Measurements from ENCODE around the gene CYP39A1.

CYP39A1 gene

DNA sequence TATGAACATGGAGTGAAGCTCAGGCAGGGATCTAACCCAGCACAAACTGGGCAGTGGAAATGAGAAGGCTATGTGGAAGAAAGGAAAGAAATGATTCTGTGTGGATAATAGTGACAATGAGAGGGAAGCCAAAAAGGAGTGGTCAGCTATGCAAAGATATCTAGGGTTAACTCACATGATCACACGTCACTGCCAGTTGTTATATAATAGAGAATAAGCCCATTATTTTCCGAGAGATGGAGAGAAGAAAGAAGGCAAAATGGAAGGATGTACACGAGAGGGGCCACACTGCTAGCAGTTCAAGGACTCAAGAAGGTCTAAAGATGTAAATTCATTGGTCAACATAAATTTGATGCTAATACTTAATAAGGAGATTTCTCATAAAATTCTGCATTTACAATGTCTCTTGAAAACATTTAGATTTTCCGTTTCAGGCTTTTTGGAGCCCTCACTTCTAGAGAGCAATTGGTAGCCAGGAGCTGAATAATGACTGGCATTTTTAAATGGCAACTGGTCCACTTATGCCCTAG lies 142.6 kb downstream of the CYP39A1 start:
- TF ChIP-seq POLR2AphosphoS5 (IDR thresholded peaks at IDR 0.05; ENCODE audit: low read depth, low read length) (no peak), SIN3A (IDR thresholded peaks at IDR 0.05; ENCODE audit: borderline replicate concordance, insufficient read depth, low read length) (no peak), TAF1 (IDR thresholded peaks at IDR 0.05; ENCODE audit: borderline replicate concordance, insufficient read depth, low read length) (no peak), FOXP2 (optimal IDR thresholded peaks at IDR 0.05; ENCODE audit: borderline replicate concordance, extremely low read depth, extremely low read length, insufficient read depth) (no peak)
- TF ChIP-seq, protein P1, sequence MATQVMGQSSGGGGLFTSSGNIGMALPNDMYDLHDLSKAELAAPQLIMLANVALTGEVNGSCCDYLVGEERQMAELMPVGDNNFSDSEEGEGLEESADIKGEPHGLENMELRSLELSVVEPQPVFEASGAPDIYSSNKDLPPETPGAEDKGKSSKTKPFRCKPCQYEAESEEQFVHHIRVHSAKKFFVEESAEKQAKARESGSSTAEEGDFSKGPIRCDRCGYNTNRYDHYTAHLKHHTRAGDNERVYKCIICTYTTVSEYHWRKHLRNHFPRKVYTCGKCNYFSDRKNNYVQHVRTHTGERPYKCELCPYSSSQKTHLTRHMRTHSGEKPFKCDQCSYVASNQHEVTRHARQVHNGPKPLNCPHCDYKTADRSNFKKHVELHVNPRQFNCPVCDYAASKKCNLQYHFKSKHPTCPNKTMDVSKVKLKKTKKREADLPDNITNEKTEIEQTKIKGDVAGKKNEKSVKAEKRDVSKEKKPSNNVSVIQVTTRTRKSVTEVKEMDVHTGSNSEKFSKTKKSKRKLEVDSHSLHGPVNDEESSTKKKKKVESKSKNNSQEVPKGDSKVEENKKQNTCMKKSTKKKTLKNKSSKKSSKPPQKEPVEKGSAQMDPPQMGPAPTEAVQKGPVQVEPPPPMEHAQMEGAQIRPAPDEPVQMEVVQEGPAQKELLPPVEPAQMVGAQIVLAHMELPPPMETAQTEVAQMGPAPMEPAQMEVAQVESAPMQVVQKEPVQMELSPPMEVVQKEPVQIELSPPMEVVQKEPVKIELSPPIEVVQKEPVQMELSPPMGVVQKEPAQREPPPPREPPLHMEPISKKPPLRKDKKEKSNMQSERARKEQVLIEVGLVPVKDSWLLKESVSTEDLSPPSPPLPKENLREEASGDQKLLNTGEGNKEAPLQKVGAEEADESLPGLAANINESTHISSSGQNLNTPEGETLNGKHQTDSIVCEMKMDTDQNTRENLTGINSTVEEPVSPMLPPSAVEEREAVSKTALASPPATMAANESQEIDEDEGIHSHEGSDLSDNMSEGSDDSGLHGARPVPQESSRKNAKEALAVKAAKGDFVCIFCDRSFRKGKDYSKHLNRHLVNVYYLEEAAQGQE (IDR thresholded peaks at IDR 0.05; ENCODE audit: insufficient read depth in 1 of 2, low read depth in 2 of 2, low read length in 2 of 2): no peak

DNA sequence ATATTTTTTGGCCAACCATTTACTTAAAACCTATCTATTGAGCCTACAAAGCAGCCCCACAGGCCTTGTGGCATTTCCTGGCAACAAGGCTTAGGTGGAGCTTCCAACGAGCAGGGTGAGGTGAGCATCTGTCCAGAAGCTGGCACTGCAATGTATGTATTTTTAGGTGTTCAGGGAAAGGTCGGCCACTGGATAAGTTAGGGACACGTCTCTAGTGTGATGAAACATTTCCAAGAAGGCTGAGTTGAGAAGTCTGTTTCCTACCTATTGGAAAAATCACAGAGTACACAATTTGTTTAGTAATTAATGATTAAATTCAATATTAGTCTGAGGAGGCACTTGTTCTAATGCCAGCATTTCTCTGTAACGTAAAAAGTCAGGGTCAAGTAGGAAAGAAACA lies 143.6 kb downstream of the CYP39A1 start:
- TF ChIP-seq TAF1 (IDR thresholded peaks at IDR 0.05; ENCODE audit: borderline replicate concordance, insufficient read depth, low read length) (no peak), SIN3A (IDR thresholded peaks at IDR 0.05; ENCODE audit: borderline replicate concordance, insufficient read depth, low read length) (no peak), FOXP2 (optimal IDR thresholded peaks at IDR 0.05; ENCODE audit: borderline replicate concordance, extremely low read depth, extremely low read length, insufficient read depth) (no peak), POLR2AphosphoS5 (IDR thresholded peaks at IDR 0.05; ENCODE audit: low read depth, low read length) (no peak)
- TF ChIP-seq, protein P1 (IDR thresholded peaks at IDR 0.05; ENCODE audit: insufficient read depth in 1 of 2, low read depth in 2 of 2, low read length in 2 of 2): no peak

- TF ChIP-seq, protein P1 (IDR thresholded peaks at IDR 0.05; ENCODE audit: insufficient read depth in 1 of 2, low read depth in 2 of 2, low read length in 2 of 2): no peak
- TF ChIP-seq FOXP2 (optimal IDR thresholded peaks at IDR 0.05; ENCODE audit: borderline replicate concordance, extremely low read depth, extremely low read length, insufficient read depth) (no peak), TAF1 (IDR thresholded peaks at IDR 0.05; ENCODE audit: borderline replicate concordance, insufficient read depth, low read length) (no peak), SIN3A (IDR thresholded peaks at IDR 0.05; ENCODE audit: borderline replicate concordance, insufficient read depth, low read length) (no peak), POLR2AphosphoS5 (IDR thresholded peaks at IDR 0.05; ENCODE audit: low read depth, low read length) (no peak)
Observed at GRCh38 chr6:46507426-46507825, 145.2 kb downstream of the CYP39A1 start.

DNA sequence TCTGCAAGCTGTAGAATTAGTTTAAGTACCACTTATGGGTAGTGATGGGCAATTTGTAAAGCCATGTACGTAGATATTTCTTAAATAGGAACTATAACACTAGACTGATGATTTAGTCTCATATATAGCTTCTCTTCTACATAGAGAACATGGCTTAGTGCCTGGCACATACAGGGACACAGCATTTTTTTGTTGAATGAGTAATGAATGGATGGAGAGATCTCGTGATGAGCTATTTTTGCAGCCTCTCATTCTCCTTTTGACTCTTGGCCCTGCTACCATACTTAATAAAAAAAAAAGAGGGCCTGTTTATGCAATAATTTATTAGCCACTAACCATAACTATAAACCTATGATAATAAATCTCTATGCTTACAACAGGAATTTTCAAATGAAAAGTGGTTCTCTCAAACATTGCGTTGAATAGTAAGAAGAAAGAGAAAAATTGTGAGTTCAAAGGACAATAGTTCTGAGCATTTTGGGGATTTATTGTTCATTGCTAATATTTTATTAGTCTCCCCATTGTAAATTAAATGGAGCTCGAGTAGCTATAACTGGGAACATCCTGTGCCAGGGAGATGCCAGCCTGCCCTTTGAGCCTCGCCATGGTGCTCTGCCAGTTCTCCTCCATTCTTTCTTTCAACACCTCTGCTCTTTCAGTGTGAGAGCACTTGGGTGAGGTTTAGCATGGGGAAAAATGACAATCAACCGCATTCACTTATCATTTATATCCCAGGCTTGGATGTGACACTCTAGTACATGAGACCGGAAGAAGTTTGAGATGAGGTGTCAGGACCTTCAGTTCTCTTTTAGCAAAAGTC lies 146.7 kb downstream of the CYP39A1 start:
- TF ChIP-seq SIN3A (IDR thresholded peaks at IDR 0.05; ENCODE audit: borderline replicate concordance, insufficient read depth, low read length) (no peak), POLR2AphosphoS5 (IDR thresholded peaks at IDR 0.05; ENCODE audit: low read depth, low read length) (no peak), FOXP2 (optimal IDR thresholded peaks at IDR 0.05; ENCODE audit: borderline replicate concordance, extremely low read depth, extremely low read length, insufficient read depth) (no peak), TAF1 (IDR thresholded peaks at IDR 0.05; ENCODE audit: borderline replicate concordance, insufficient read depth, low read length) (no peak)
- TF ChIP-seq, protein P1 (IDR thresholded peaks at IDR 0.05; ENCODE audit: insufficient read depth in 1 of 2, low read depth in 2 of 2, low read length in 2 of 2): no peak
